BE2C (cell line): ENCODE results near the gene KTN1.

Source experiments
- DNase-seq: peaks from one replicate; pipeline ENCODE4 v3.0.0-alpha.2; 2020
- H3K27me3 ChIP-seq: fragments of 250-450 bp; sonication (Bioruptor Pico); 2 replicates; pipeline ENCODE4 v1.5.1; 2020; ENCODE audit warnings: mild to moderate bottlenecking
- H3K36me3 ChIP-seq: fragments of 250-450 bp; sonication (Bioruptor Pico); 2 replicates; pipeline ENCODE4 v1.5.1; 2020; ENCODE audit warnings: mild to moderate bottlenecking
- H3K4me1 ChIP-seq: fragments of 250-450 bp; sonication (Bioruptor Pico); 2 replicates; pipeline ENCODE4 v1.5.1; 2020
- H3K4me3 ChIP-seq: 2 replicates; pipeline ENCODE4 v1.5.1; 2011; ENCODE audit warnings: low read depth, low read length
- H3K9me3 ChIP-seq: fragments of 250-450 bp; sonication (Bioruptor Pico); 2 replicates; pipeline ENCODE4 v1.5.1; 2020
- CTCF ChIP-seq: IDR thresholded peaks from 2 replicates; pipeline ENCODE4 v1.5.1; 2012; ENCODE audit warnings: mild to moderate bottlenecking, low read depth, low read length

KTN1 gene

GRCh38 chr14:55673048-55673447 is 93.0 kb downstream of the KTN1 start:
- Histone ChIP-seq H3K4me3 (no peak overlapping the region), H3K36me3 (peaks cover 25% of the 10 kb centered on the region), H3K4me1 (no peaks in the 10 kb centered on the region), H3K9me3 (no peaks in the 10 kb centered on the region), H3K27me3 (no peaks in the 10 kb centered on the region)
- no peak for TF ChIP-seq CTCF
- DNase-seq: no peak

GRCh38 chr14:55681096-55681495 is 101.1 kb downstream of the KTN1 start:
- Histone ChIP-seq H3K4me3 (no peak overlapping the region), H3K36me3 (peaks cover 30% of the 10 kb centered on the region), H3K4me1 (no peaks in the 10 kb centered on the region), H3K9me3 (no peaks in the 10 kb centered on the region), H3K27me3 (no peaks in the 10 kb centered on the region)
- DNase-seq: no peak
- no peak for TF ChIP-seq CTCF

- no peak for TF ChIP-seq CTCF
- no peak overlapping the region for H3K4me3 ChIP-seq
- no peaks in the 10 kb centered on the region for H3K9me3 ChIP-seq
- no peak for DNase-seq
- H3K36me3 ChIP-seq: peaks cover 20% of the 10 kb centered on the region
- H3K27me3 ChIP-seq: no peaks in the 10 kb centered on the region
- H3K4me1 ChIP-seq: no peaks in the 10 kb centered on the region
These were observed 105.1 kb downstream of the KTN1 start for GRCh38 chr14:55684956-55685584.

- Histone ChIP-seq H3K4me3 (no peak overlapping the region), H3K9me3 (no peaks in the 10 kb centered on the region), H3K27me3 (no peaks in the 10 kb centered on the region), H3K36me3 (peaks cover 15% of the 10 kb centered on the region), H3K4me1 (no peaks in the 10 kb centered on the region)
- no peak for DNase-seq
- no peak for TF ChIP-seq CTCF
These were observed 106.7 kb downstream of the KTN1 start for GRCh38 chr14:55686713-55687112.

GRCh38 chr14:55688566-55688965 is 108.6 kb downstream of the KTN1 start:
- Histone ChIP-seq H3K4me1 (no peaks in the 10 kb centered on the region), H3K27me3 (no peaks in the 10 kb centered on the region), H3K36me3 (peaks cover 12% of the 10 kb centered on the region), H3K9me3 (no peaks in the 10 kb centered on the region), H3K4me3 (no peak overlapping the region)
- TF ChIP-seq CTCF: no peak
- no peak for DNase-seq

- Histone ChIP-seq H3K4me3 (no peak overlapping the region), H3K27me3 (no peaks in the 10 kb centered on the region), H3K9me3 (no peaks in the 10 kb centered on the region), H3K36me3 (peaks cover 9% of the 10 kb centered on the region), H3K4me1 (no peaks in the 10 kb centered on the region)
- no peak for DNase-seq
- no peak for TF ChIP-seq CTCF
These were observed 110.2 kb downstream of the KTN1 start for GRCh38 chr14:55689981-55690871.
